GM19238 (cell line): Measurements from ENCODE around the gene PRTN3.
"Not testable (repeated sequence)": the region's sequence is repeated elsewhere in the genome, so short reads cannot be mapped to it uniquely, and the experiment has no call there.

Source experiments
- DNase-seq: peaks from one replicate; pipeline ENCODE4 v3.0.0; 2011; ENCODE audit warnings: low spot score; ENCODE audit not compliant: insufficient read length

Gene PRTN3

DNA sequence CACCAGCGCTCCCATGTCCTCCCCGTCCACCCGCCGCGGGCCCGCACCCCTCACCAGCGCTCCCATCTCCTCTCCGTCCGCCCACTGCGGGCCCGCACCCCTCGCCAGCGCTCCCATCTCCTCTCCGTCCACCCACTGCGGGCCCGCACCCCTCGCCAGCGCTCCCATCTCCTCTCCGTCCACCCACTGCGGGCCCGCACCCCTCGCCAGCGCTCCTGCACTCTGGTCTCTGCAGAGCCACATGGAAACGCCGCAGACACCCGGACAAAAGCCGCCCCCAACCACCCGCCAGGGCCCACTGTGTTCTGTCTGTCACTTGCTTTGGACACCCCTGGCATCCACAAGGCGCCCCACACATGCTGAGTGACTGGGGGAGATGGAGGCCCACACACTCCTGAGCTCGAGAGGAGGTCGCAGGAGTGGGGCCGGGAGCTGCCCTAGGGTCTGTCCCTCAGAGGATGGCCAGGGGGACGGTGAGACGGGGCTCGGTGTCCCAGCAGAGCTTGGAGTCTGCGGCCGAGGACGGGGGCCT, 26.0 kb downstream of the PRTN3 start:
- DNase-seq = no peak

DNA sequence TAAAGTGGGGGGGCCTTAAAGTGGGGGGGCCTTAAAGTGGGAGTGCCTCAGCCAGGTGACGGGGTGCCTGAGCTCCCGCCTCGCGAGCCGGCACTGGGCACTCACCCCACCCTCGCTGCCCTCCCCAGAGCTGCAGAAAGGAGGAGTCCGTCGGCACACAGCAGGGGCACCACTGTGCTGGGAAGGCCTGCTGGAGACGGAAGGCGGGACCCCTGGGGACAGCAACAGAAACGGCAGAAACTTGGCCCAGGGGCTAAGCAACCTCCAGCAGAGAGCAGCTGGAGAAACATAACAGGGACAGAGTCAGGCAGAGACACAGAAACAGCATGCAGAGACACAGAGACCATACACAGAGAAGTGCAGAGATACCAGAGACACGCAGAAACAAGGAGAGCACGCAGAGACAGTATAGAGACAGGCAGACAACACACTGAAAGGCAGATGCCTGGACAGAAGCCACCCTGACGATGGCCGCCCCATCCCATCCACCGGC, 26.5 kb downstream of the PRTN3 start:
- DNase-seq = no peak

DNA sequence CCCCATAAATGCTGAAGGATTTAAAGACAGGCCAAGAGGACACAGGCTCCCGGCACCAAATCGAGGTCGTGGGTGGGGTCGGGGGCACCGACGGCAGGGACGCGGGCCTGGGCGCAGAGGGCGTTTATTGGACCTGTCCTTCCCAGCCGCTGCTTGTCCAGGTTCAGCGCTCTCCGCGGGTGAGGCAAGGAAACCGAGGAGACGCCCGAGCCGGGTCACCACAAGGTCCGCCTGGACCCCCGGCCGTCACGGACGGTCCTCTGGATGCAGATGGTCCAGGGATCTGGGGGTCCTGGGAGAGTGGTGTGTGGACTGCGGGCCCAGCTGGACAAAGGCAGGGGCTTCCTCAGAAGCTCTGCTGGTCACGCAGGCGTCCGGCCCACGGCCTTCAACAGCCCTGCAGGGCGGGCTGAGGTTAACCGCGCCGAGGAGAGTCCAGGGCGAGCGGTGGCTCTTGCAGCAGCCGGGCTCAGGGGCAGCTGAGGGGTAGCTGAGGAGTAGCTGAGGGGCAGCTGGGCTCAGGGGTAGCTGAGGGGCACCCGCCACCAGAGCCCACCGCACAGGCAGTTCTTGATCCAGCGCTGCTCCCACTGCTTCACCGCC, 27.2 kb downstream of the PRTN3 start:
- no peak for DNase-seq

DNA sequence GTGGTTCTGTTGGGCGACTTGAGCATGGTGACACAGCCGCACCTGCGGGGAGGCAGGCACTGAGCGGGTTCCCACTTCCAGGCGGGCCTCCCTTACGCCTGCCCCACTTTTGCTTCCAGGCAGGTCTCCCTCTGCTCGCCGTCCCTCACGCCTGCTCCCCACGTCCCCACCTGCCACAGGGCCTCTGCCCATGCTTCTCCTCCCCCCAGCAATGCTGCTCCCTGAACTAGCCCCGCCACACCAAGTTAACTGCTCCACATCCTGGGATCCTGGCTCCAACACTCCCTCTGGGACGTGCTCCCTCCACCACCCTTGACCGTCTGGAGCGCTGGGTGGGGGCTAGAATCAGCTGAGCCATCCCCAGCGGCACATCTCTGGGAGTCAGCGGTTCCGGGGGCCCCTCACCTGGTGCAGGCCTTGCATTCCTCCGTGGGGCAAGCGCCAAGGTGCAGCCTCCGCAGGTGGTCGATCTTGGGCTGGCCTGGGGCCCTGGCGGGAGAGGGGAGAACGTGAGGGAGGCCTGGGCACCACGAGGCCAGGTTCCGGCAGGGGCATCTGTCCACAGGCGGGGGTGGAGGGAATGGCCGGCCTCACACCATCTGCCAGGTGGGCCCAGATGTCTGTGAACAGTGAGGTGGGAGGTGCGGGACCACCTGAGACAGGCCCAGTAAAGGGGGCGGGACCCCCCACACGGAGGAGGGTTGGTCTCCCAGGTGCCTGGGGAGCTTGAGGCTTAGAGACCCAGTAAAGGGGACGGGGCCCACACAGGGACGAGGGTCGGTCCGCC, 27.9 kb downstream of the PRTN3 start:
- no peak for DNase-seq

DNA sequence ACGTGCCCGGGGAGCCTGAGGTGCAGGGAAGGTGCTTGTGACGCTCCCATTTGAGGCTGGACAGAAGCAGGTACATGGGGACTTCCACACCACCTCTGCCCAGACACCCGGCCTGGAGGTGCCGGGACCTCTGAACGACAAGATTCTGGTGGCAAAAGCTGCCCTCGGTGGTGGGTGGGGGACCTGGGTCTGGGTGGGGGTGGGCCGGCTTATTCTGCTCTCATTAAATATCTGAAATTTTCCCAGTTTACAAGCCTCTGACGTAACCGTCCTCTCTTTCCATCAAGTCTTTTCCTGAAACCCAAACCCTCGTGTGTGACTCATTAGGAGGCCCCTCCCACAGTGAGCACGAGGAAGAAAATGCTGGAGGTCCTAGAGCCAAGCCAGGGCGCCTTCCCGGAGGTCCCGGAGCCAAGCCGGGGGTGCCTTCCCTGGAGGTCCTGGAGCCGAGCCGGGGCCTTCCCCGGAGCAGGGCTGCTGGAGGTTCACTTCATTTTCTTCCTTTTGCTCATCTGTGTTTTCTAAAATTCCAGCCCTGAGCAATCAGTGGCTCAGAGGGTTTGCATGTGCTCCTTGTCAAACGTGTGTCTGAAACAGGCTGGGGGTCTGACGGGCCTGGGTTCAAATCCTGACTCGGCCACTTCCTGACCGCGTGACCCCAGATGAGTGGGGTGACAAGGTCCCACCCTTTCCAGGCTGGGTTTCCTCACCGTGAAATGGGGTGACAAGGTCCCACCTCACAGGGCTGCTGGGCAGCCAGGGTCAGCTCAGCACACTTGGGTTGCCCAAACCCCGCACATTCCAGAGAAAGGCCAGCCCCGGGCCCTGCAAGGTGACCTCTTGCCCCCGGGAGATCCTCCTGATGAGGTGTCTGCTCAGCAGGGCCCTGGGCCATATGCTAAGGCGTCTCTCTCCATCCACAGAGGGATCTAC, 28.7 kb downstream of the PRTN3 start:
- DNase-seq = no peak

DNA sequence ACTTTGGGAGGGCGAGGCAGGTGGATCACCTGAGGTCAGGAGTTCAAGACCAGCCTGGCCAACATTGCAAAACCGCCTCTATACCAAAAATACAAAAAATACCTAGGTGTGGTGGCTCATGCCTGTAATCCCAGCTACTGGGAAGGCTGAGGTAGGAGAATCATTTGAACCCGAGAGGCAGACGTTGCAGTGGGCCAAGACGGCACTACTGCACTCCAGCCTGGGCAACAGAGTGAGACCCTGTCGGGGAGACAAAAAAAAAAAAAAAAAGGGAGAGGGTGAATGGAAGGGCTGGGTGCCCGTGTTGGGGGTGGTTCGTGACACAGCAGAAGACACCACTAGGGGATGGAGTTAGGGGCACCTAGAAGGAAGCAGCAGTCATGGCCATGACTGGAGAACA, 29.5 kb downstream of the PRTN3 start:
- no peak for DNase-seq

DNA sequence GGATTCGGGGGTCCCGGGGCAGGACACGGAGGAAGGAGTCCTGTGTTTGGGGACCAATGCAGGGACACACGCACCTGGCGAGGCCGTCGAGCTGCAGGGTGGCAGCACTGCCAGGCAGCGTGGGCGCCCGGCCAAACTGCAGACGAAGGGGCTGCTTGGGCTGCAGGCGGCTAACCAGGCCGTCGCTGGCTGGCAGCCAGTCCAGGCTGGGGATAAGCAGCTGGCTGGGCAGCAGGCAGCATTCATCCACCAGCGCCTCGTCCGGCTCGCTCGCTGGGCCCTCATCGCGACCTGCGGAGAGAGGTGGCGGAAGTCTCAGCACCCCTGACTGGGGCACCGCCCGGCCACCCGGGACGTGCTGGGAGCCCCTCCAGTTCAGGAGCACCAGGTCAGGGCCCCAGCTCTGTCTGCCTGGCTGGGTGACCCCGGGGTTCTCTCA, 30.2 kb downstream of the PRTN3 start:
- DNase-seq = no peak

DNA sequence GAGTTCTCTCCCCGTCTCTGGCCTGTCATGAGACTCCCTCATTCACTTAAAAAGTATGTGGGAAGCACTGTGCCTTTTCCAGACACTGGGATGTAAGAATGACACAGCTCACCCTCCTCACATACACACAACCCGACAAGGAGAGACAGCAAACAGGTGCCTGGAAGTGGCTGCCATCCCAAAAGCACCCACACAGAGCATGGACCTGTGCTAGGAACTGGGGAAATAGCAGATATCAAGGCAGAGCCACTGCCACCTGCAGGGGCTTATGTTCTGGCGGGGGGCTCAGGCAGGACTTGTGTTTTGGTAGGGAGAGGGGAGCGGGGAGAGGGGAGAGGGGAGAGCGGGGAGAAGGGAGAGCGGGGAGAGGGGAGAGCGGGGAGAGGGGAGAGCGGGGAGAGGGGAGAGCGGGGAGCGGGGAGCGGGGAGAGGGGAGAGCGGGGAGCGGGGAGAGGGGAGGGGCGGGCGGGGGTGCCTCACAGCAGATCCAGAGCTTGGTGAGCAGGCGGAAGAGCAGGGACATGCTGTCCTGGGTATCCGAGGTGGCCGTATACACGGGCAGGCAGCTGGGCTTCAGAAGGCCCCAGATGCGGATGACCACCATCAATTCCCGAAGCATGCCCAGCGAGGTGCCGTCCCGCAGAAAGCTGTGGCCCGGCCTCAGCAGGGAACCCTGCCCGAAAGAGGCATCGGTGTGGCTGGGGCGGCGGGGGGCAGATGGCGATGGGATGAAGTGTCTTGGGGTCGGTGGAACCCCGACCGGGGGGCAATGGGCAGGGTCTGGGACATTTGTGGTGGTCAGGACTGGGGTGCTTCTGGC, 30.9 kb downstream of the PRTN3 start:
- DNase-seq = no peak

DNA sequence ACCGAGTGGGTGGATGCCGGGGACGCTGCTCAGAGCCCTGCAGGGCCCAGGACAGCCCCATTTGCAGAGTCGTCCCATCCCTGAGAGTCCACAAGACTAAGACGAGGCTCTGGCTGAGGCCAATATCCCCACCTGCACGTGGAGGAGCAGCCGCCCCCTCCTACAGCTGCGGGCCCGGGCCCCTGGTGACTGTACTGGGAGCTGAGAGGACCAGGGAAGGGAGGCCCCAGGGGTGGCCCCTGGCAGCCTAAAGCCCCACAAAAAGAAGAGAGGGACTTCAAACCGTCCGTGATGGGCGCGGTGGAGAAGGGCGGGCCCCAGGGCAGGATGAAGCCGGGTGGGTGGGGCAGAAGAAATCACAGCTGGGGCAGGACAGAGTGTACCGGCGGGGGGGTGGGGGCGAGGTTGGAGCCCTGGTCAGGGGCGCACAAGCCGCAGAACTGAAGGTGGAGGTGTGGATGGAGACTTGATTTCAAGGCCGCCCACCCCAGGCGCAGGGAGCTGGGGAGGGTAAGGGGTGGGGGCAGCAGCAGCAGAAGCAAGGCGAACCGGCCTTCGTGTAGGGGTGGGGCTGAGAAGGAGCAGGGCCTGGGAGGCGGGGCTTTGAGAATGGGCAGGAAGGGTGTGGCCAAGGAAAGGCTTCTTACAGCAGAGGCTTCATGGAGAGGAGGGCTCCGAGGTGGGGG, 31.6 kb downstream of the PRTN3 start:
- peak; percentile 94 for DNase-seq

DNA sequence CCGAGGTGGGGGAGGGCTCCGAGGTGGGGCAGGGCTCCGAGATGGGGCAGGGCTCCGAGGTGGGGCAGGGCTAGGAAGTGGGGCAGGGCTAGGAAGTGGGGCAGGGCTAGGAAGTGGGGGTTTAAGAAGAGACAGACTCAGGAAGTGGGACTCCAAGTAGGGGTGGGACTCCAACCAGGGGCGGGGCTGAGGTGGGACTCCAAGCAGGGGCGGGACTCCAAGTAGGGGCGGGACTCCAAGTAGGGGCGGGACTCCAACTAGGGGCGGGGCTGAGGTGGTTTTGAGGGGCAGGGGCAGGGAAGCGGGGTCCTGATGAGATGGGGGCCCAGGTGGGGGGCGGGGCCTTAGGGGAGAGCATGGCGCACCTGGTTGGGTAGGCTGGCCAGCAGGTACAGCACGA, 32.3 kb downstream of the PRTN3 start:
- DNase-seq = peak; percentile 90

DNA sequence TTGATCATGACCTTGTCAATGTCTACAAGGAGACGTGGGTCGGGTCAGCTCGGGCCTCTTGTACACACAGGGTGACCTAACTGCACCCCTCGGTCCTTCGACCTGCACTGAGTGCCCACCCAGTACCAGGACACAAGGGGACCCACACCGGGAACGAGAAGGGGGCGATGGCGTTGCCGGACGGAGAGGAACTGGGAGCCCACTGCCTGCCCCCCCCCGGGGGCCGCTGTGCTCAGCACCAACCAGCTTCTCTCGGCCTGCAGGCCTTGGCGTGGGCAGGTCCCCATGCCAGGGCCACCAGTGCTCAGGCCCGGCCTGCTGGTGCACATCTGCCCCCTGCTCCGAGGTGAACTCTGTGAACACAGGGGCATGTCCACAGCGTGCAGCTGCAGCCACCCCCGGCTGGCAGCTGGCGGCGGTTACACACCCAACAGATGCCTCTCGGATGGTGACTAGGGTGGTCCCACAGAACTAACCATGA, 32.8 kb downstream of the PRTN3 start:
- no peak for DNase-seq

DNA sequence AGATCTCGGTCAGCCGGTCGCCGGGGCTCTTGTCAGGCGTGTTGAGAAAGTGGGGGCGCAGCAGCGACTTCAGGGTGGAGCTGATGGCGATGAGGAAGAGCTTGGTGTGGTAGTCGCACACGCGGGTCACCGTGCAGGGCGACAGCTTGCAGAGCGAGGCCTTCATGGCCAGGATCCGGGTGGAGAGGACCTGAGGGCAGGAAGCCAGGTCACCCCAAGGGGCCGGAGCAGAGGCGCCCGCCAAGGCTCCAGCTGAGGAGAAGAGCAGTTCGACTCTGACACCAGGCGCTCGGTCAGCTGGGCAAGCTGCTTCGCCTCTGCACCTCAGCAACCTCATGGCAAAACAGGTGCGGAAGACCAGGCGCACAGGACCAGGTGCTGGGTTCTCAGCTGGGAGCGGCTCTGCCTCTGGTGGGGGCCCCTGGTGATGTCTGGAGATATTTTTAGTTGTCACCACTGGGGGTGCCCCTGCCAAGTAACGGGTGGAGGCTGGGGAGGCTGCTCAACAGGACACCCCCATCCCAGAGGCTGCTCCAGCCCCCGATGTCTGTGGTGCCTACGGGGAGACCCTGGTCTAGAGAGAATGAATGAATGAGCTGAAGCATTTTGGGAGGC, 34.6 kb downstream of the PRTN3 start:
- DNase-seq = no peak

DNA sequence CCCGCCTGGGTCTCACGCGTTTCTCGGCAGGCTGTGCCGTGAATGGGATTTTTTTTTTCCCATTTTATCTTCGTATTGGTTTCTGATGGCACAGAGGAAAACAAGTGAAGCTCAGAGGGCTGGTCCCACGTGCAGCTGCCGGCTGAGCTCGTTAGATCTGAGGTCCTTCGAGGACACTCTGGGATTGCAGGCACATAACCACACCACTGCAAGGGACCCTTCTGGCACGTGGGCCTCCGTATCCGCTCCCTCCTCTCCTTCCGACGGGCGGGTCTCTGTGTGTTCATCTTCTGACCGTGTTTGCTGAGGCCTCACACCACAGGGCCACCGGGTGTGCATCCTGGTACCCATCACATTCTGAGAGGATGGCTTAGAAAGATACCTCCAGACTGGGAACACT, 35.3 kb downstream of the PRTN3 start:
- DNase-seq = no peak

DNA sequence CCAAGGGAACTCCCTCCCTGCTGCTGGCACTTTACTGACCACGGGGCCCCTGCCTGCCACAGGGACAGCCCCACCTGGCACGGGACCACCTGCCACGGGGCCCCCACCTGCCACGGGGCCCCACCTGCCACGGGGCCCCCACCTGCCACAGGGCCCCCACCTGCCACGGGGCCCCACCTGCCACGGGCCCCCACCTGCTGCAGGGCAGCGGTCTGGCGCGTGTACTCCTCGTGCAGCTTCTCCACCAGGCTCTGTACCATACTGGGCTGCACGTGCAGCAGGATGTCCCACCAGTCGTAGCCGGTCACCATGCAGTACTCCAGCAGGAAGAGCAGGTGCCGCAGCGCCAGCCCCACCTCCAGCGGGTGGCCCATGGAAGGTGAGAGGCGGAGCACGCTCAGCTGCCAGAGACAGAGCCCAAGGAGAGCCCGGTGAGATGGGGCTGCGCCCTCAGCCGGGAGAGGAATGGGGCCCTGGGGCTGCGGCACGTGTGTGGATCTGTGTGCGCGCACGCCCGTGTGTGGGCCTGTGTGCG, 36.0 kb downstream of the PRTN3 start:
- no peak for DNase-seq

DNA sequence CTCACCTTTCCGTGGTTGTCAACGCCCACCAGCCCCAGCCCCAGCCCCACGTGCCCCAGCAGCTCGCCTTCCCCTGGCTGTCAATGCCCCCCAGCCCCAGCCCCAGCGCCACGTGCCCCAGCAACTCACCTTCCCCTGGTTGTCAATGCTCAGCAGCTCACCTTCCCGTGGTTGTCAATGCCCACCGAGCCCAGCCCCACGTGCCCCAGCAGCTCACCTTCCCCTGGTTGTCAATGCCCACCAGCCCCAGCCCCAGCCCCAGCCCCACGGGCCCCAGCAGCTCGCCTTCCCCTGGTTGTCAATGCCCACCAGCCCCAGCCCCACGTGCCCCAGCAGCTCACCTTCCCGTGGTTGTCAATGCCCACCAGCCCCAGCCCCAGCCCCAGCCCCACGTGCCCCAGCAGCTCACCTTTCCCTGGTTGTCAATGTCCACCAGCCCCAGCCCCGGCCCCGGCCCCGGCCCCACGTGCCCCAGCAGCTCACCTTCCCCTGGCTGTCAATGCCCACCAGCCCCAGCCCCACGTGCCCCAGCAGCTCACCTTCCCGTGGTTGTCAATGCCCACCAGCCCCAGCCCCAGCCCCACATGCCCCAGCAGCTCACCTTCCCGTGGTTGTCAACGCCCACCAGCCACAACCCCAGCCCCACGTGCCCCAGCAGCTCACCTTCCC, 37.3 kb downstream of the PRTN3 start:
- DNase-seq = not testable (repeated sequence)

DNA sequence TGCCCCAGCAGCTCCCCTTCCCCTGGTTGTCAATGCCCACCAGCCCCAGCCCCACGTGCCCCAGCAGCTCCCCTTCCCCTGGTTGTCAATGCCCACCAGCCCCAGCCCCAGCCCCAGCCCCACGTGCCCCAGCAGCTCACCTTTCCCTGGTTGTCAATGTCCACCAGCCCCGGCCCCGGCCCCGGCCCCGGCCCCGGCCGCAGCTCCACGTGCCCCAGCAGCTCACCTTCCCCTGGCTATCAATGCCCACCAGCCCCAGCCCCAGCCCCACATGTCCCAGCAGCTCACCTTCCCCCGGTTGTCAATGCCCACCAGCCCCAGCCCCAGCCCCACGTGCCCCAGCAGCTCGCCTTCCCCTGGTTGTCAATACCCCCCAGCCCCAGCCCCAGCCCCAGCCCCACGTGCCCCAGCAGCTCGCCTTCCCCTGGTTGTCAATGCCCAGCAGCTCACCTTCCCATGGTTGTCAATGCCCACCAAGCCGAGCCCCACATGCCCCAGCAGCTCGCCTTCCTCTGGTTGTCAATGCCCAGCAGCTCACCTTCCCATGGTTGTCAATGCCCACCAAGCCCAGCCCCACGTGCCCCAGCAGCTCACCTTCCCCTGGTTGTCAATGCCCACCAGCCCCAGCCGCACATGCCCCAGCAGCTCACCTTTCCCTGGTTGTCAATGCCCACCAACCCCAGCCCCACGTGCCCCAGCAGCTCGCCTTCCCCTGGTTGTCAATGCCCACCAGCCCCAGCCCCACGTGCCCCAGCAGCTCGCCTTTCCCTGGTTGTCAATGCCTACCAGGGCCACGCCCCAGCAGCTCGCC, 38.2 kb downstream of the PRTN3 start:
- DNase-seq = not testable (repeated sequence)

DNA sequence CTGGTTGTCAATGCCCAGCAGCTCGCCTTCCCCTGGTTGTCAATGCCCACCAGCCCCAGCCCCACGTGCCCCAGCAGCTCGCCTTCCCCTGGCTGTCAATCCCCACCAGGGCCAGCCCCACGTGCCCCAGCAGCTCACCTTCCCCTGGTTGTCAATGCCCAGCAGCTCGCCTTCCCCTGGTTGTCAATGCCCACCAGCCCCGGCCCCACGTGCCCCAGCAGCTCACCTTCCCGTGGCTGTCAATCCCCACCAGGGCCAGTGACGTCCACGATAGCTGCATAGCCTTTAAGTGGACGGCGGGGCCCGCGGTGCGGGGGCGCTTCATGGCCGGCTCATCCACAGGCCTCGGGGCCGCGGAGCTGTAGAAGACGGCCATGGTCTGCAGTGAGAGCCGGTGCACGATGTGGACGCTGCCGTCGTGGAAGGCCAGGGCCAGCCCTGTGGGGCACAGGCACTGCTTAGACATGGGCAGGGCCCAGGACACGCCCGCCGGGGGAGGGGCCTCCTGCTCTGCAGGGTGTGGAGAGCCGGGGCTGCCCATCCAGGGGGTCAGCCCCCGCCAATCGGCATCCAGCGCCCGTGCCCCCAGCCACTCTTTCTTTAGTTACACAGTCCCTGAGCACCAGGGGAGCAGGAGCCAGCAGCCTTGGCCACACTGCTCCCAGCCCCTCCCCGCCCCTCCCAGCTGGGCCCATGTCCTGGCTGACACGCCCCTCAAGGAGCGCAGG, 39.1 kb downstream of the PRTN3 start:
- no peak for DNase-seq
